NK-92 treated with Interleukin-12 subunit alpha and Interleukin-12 subunit beta, amount 100 ng/mL, for 24 hours (cell line): ENCODE data around the gene CASP10.
"Not testable (repeated sequence)": the region's sequence is repeated elsewhere in the genome, so short reads cannot be mapped to it uniquely, and the experiment has no call there.

Experiments used
- DNase-seq: peaks from one replicate; lab custom pipeline; 2025; lab: John Stamatoyannopoulos, UW

The CASP10 gene

DNA sequence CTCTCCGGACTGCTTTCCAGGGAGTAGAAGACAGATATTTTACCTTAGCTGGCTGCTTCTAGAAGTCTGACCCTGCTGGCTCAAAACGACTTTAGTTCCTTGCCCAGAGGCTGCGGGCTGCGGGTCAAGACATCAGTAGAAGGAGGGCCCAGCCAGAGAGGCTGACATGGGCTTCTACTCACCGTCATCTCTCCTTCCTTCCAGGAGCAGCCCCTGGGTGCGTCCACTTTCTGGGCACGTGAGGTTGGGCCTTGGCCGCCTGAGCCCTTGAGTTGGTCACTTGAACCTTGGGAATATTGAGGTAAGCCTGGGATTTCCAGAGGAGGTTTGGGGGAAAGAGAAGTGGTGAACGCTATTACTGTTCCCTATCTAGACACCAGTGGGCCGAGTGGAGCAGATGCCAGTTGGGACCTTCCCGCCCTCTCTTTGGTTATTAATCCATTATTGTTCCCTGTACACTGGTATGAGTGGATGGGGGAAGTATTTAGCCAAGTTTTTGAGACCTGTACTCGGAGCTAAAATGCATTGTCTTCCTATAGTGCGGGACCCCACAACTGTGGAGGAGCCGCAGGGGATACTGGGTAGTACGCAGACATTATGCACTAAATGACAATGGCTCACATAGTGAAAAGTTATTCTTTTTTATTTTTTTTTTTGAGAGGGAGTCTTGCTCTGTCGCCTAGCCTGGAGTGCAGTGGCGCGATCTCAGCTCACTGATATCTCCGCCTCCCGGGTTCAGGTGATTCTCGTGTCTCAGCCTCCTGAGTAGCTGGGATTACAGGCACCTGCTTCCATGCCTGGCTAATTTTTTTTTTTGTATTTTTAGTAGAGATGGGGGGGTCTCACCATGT lies 51.1 kb downstream of the CASP10 start:
- peak; percentile 39 for DNase-seq

- no peak for DNase-seq
These were observed 51.8 kb downstream of the CASP10 start for GRCh38 chr2:201234663-201235135.

- DNase-seq, result peak; percentile 21
These were observed 53.2 kb downstream of the CASP10 start for GRCh38 chr2:201235860-201236811.

DNA sequence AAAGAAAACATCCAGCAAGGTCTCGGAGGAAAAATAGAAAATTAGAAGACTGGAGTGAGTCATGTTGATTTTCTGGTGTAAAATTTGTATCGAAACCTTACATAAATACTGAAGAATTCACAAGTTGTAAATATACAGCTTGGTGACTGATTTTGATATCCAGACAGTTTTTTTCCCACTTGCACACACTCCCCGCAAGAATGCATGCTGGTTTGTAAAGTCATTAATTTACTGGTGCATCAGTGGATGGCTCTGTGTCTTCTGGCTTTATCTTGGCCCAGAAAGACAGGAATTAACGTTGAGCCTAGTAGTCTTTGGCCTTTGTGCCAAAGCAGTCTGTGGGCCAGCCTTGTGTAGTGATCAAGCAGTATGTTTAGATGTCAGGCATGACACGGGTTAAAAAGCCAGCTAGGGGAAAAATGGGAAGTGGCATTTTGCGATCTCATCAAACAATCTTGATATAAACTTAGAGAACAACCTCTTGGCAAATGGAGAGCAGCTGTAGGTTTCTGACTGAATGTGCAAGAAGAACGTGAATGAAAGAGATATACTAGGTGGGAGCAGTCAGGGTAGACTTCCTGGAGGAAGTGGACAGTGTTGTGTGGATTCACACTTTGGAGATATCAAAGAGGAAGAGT lies 54.7 kb downstream of the CASP10 start:
- no peak for DNase-seq

- not testable (repeated sequence) for DNase-seq
These were observed 56.4 kb downstream of the CASP10 start for GRCh38 chr2:201239167-201239935.

GRCh38 chr2:201242571-201243277 lies 59.8 kb downstream of the CASP10 start:
- no peak for DNase-seq

GRCh38 chr2:201244829-201245228 lies 61.9 kb downstream of the CASP10 start:
- DNase-seq, result no peak

DNA sequence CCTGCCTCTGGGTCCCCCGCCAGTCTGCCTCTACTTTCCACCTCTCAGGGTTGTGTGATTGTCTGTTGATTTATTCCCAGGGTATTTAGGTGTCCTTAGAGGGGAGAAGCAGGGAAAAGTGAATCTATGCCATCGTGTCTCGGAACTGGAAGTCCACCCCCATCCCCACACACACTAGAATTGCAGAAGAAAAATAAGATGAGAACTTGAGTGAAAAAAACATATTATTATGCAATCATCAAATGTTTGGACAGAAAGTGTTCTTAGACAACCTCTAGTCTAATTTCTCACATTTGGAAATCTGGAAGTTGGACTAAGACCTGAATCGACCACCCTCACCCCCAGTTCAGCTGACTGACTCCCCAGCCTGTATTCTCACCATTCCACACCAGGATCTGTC lies 63.3 kb downstream of the CASP10 start:
- DNase-seq, result no peak

DNA sequence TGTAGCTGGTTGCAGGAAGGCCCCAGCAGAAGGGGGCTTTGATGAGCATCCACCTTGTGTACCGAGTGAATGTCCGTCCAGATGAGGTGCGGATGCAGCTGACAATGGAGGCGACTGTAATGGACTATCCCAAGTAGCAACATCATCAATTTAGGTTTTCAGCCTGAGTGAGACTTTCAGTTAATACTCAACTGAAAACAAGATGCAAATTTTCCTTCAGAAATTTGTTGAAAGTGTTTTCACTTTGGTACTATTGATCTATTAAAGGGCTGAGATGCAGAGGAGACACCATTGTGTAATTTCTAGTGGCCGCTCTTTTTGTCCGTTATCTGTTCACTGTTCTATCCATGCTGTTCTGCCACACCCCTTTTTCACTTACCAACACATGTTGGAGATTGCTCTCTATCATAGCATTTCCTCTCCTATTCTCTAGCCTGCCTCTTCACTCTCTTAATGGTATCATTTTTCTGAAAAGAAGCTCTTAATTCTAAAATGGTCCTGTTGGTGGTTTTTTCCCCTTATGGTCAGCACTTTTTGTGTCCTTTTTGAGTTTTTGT lies 65.4 kb downstream of the CASP10 start:
- no peak for DNase-seq

GRCh38 chr2:201249889-201250288 lies 66.9 kb downstream of the CASP10 start:
- no peak for DNase-seq

DNA sequence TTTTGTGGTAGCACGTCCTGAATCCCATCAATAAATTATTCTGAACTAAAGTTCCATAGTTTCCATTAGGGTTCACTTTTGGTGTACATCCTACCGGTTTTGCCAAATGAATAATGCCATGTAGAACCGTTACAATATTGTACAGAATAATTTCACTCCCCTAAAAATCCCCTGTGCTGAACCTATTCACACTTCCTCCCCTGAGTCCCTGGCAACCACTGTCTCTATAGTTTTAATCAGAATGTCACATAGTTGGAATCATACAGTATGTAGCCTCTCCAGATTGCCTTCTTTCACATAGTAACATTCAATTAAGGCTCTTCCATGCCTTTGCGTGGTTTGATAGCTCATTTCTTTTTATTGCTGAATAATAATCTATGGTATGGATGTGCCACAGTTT lies 67.8 kb downstream of the CASP10 start:
- DNase-seq, result no peak

GRCh38 chr2:201254081-201254730 lies 71.3 kb downstream of the CASP10 start:
- no peak for DNase-seq

DNA sequence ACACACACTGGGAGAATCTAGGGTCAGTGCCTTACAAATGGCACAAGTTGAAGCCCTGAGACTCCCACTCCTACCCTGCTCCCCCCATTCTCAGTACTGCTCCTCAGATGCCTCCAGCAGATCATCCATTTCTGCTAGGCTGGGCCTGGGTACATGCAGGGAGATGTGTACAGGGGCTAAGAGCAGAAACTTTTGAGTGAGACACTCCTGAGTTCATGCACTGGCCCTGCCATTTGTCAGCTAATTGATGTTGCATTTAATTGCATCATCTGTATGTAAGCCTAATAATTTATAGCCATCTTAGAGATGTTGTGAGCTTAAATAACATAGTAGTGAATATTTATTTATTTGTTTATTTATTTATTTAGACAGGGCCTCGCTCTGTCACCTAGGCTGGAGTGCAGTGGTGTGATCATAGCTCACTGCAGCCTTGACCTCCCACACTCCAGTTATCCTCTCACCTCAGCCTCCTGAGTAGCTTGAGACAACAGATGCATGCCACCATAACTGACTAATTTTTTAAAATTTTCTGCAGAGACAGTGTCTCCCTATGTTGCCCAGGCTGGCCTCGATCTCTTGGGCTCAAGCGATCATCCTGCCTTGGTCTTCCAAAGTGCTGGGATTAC lies 72.6 kb downstream of the CASP10 start:
- DNase-seq, result no peak

DNA sequence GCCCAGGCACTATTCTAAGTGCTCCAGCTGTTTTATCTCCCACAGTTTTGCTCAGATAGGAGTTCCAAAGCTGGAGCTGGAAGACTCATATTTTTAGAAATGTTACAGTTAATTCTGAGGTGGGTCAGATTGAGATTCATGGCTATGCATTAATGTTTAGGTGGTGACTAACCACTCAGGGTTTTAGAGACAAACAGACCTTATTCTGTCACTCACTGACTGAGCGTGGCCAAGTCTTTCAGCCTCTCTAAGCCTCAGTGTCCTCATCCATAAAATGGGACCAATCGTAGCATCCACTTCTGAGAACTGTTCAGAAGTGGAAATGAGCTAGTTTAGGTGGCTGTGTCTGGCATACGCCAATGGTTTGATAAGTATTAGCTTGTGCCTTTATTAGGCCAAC lies 73.1 kb downstream of the CASP10 start:
- no peak for DNase-seq

DNA sequence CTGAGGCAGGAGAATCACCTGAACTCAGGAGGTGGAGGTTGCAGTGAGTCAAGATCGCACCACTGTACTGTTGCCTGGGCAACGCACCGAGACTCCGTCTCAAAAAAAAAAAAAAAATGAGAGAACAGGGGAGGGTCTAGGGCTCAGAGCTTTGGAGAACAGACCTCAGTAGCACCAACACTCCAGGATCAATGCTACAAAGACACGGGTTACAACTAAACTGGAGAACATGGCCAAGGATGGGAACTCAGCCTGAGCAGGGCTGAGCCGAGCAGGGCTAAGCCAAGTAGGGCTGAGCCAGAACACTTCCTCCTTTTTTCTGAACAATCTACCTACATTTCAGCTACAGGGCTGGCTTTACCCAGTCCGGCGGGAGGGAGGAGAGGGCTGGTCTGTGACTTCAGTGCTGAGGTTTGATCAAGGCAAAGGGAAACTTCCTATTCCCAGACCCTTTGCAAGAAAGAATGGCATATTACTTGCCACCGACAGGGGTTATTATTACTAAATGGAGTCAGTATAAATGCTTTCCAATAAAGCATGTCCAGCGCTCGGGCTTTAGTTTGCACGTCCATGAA lies 74.5 kb downstream of the CASP10 start:
- DNase-seq, result peak; percentile 28

DNA sequence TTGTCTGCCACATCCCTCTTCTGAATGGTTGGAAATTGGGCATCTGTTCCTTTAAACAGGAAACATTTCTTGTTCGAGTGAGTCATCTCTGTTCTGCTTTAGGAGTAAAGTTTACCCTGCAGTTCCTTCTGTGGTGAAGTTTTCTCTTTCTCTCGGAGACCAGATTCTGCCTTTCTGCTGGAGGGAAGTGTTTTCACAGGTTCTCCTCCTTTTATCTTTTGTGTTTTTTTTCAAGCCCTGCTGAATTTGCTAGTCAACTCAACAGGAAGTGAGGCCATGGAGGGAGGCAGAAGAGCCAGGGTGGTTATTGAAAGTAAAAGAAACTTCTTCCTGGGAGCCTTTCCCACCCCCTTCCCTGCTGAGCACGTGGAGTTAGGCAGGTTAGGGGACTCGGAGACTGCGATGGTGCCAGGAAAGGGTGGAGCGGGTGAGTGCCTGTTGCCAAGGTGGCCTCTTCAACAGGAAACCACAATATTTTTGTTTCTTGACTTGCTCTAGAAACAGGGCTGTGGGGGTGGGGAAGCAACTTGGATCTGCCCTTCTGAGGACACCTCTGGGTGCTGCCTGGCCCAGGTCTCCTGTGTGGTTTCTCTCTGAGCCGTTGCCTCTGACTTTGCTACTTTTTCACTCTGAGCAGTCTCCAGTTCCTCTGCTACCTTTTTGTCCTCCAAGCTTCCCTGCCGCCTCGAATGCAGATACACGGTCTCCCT lies 75.2 kb downstream of the CASP10 start:
- DNase-seq, result peak; percentile 92

GRCh38 chr2:201258666-201259615 lies 76.0 kb downstream of the CASP10 start:
- DNase-seq, result peak; percentile 17
